HUES64 (cell line): ENCODE results near the gene EFTUD2.

Experiments used
- H3K27ac ChIP-seq: 2 replicates; pipeline ENCODE4 v1.7.0; 2013; ENCODE audit warnings: low read depth, low read length, inconsistent platforms
- H3K27me3 ChIP-seq: 2 replicates; pipeline ENCODE4 v1.6.1; 2013; ENCODE audit warnings: mild to moderate bottlenecking, low read length; ENCODE audit not compliant: insufficient read depth
- H3K36me3 ChIP-seq: 2 replicates; pipeline ENCODE4 v1.6.1; 2013; ENCODE audit warnings: mild to moderate bottlenecking, low read length; ENCODE audit not compliant: insufficient read depth
- H3K4me1 ChIP-seq: 2 replicates; pipeline ENCODE4 v1.6.1; 2013; ENCODE audit warnings: mild to moderate bottlenecking, low read length, moderate library complexity; ENCODE audit not compliant: insufficient read depth
- H3K4me3 ChIP-seq: 2 replicates; pipeline ENCODE4 v1.5.1; 2013; ENCODE audit warnings: mild to moderate bottlenecking, low read length, moderate library complexity
- H3K9ac ChIP-seq: 2 replicates; pipeline ENCODE4 v1.6.1; 2013; ENCODE audit warnings: mild to moderate bottlenecking, low read depth, low read length
- H3K9me3 ChIP-seq: 2 replicates; pipeline ENCODE4 v1.6.1; 2013; ENCODE audit warnings: low read depth, low read length; ENCODE audit not compliant: insufficient read depth
- WGBS: fragments of 150-250, 120-280 bp; methylation state at CpG from one replicate; pipeline ENCODE4 v1.1.7; 2013; ENCODE audit warnings: missing lambda C conversion rate; 5-methylcytosine and 5-hydroxymethylcytosine counted together

The EFTUD2 gene

DNA sequence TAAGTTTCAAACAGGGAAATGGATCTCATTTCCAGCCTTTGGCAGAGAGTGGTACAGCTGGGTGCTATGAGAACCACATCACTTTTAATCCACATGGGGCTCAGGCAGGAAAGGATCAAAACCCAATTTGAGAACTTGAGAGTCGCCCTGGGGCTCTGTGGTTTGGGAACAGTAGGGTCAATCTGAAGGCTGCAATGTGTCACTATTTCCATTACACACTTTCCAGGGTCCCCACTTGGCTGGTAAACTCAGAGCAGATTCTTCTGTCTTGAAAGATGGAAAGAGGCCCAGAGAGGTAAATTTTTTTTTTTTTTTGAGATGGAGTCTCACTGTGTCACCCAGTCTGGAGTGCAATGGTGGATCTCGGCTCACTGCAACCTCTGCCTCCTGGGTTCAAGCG is 58.3 kb downstream of the EFTUD2 start:
- 92% methylated on average over 3 of the region's 3 CpGs for WGBS
- Histone ChIP-seq H3K4me1 (peaks cover 25% of the 10 kb centered on the region; the same call in 1 of the 2 replicates), H3K27ac (no peak overlapping the region)

GRCh38 chr17:44840274-44840673 is 59.0 kb downstream of the EFTUD2 start:
- Histone ChIP-seq H3K36me3 (no peaks in the 10 kb centered on the region), H3K4me3 (no peak overlapping the region)
- WGBS = 88% methylated on average over 4 of the region's 4 CpGs

More for the DNA sequence above, 58.3 kb downstream of the EFTUD2 start:
- no peaks in the 10 kb centered on the region for H3K9me3 ChIP-seq
- H3K4me3 ChIP-seq = no peak overlapping the region
- H3K27me3 ChIP-seq = no peaks in the 10 kb centered on the region
- H3K9ac ChIP-seq = no peak overlapping the region
- no peaks in the 10 kb centered on the region for H3K36me3 ChIP-seq

DNA sequence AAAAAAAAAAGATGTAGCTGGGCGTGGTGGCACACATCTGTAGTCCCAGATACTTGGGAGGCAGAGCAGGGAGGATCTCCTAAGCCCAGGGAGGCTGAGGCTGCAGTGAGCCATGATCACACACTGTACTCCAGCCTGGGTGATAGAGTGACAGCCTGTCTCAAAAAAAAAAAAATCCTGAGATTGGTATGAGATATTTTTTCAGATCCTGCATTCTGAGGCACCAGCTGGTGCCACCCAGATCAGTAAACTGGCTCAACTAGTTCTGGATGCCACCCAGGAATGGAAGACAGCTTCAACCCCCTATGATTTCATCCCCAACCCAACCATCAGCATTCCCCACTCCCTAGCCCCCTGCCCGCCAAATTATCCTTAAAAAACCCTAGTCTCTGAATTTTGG is 62.0 kb downstream of the EFTUD2 start:
- H3K9ac ChIP-seq = no peak overlapping the region
- no peaks in the 10 kb centered on the region for H3K9me3 ChIP-seq
- no peaks in the 10 kb centered on the region for H3K36me3 ChIP-seq
- 79% methylated on average over 2 of the region's 2 CpGs for WGBS
- H3K27ac ChIP-seq = no peak overlapping the region
- no peaks in the 10 kb centered on the region for H3K27me3 ChIP-seq
- no peak overlapping the region for H3K4me3 ChIP-seq
- peaks cover 11% of the 10 kb centered on the region for H3K4me1 ChIP-seq

More at GRCh38 chr17:44840274-44840673, 59.0 kb downstream of the EFTUD2 start:
- Histone ChIP-seq H3K9ac (no peak overlapping the region), H3K27me3 (no peaks in the 10 kb centered on the region), H3K4me1 (peaks cover 25% of the 10 kb centered on the region; the same call in 1 of the 2 replicates), H3K27ac (no peak overlapping the region), H3K9me3 (no peaks in the 10 kb centered on the region)

- 69% methylated on average over 5 of the region's 5 CpGs for WGBS
- Histone ChIP-seq H3K9ac (no peak overlapping the region), H3K4me3 (no peak overlapping the region), H3K4me1 (peaks cover 26% of the 10 kb centered on the region), H3K36me3 (no peaks in the 10 kb centered on the region), H3K9me3 (no peaks in the 10 kb centered on the region), H3K27me3 (no peaks in the 10 kb centered on the region), H3K27ac (no peak overlapping the region; the same call in 1 of the 2 replicates)
Measured at GRCh38 chr17:44832805-44833204, 66.4 kb downstream of the EFTUD2 start.

DNA sequence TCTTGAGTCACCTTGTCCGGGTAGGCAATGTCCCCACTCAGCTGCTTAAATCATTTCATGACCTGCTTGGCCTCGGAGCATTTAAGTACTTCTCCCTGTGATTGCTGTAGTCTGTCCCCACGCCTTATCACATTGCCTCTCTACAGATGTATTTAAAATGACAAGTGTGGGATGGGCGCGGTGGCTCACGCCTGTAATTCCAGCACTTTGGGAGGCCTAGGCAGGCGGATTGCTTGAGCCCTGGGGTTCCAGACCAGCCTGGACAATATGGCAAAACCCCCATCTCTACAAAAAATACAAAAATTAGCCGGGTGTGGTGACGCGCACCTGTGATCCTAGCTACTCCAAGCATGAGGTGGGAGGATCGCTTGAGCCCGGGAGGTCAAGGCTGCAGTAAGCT is 67.9 kb downstream of the EFTUD2 start:
- no peaks in the 10 kb centered on the region for H3K27me3 ChIP-seq
- 69% methylated on average over 12 of the region's 12 CpGs for WGBS
- no peaks in the 10 kb centered on the region for H3K9me3 ChIP-seq
- no peaks in the 10 kb centered on the region for H3K36me3 ChIP-seq
- H3K4me3 ChIP-seq = peak overlapping the region; percentile 99
- H3K4me1 ChIP-seq = peaks cover 30% of the 10 kb centered on the region
- H3K27ac ChIP-seq = peak overlapping the region; percentile 93; the same call in 1 of the 2 replicates
- peak overlapping the region; percentile 99 for H3K9ac ChIP-seq

DNA sequence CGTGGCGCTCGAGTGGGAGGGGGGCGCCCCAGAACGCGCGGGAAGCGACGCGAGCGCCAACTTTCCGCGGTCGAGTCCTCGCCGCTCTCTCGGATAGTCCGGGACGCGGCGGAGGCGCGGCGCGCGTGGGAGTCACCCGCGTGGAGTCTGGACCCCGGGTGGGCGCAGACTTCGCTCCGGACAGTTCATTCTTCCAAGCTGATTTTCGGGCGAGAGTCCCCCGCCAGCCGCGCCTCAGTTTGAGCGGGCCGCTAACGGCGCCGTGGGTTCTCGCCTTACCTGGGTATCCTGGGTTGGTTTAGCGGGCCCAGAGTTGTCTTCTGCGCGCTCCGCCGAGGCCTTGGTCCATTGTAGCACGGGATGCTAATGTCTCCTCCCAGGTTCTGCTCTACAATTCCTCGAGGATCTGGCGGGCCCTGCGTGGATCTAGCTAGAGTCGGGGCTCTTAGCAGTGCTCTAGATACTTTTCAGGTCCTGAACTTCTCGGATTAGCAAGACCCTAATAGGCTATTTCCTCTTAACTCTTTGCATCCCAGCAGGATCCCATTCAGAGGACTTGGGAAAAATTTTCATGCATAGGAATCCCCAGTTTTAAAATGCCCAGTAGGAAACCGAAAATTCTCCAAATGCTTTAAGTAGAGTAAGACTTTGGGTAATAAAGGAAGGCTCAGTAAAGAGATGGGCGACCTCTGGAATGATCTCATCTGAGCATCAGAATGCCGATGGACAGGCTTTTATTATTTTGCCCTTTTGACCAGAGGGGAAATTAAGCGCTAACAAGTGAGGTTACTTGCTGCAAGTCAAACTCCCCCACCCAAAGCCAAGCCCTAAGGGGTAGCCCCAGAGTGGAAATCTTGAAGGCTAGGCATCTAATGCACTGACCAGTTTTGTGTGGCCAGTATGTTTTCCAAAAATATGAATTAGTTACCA is 68.6 kb downstream of the EFTUD2 start:
- 0 out of 2 replicates have a peak, but pooled peaks cover 2% of the 10 kb centered on the region for H3K36me3 ChIP-seq
- H3K27ac ChIP-seq = peak overlapping the region; percentile 93
- H3K9me3 ChIP-seq = no peaks in the 10 kb centered on the region
- peak overlapping the region; percentile 99 for H3K9ac ChIP-seq
- H3K4me3 ChIP-seq = peak overlapping the region; percentile 99
- H3K27me3 ChIP-seq = no peaks in the 10 kb centered on the region
- under 1% methylated on average over 58 of the region's 58 CpGs for WGBS
- H3K4me1 ChIP-seq = peaks cover 30% of the 10 kb centered on the region

DNA sequence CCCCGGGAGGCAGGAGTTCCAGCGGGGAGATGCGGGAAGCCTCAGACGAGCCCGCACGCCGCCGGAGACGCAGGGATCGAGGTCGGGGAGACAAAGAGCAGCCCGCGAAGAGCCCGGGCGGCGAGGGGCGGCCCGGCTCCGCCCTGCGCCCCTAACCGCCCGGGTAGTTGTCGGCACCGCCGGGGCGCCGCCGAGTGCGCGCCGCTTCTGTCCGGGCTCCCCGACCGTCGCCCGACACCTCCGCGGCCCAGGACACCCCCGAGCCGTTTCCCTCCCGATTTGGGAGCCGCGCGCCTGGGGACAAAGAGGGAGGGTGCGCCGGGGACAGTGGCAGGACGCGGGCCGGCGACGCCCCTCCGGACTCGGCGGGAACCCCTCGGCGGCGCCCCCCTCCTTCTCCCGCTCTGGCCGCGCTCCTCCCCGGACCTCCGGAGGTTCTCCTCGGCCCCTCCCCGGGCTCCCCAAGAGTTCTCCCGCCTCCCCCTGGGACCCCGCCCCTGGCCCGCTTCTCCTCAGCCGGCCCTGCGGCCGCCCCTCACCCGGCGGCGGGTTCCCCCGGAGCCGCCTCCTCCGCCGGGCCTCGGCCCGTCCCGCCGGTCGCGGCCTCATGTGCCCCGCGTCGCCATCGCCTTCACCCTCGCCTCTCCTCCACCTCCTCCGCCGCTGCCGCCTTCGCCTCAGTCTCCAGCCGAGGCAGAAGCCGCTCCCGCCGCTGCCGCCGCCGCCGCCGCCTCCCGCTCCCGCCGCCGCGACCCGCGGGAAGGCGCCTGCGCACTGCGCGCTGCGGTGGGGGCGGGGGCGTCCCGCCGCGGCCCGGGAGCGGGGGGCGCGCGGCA is 69.5 kb downstream of the EFTUD2 start, which contains the start of gene GJC1:
Gene GJC1, minus strand, starts transcription at position 765 of the 836 bp plus-strand sequence. CDS start 24,470 bp downstream, outside the sequence.
- peak within 1 kb of the TSS; percentile 99 for H3K4me3 ChIP-seq
- peak within 1 kb of the TSS; percentile 99 for H3K9ac ChIP-seq
- H3K27me3 ChIP-seq = no peaks in the 10 kb centered on the region
- peak within 1 kb of the TSS; percentile 93 for H3K27ac ChIP-seq
- under 1% methylated on average over 123 of the region's 123 CpGs for WGBS
- H3K36me3 ChIP-seq = 0 out of 2 replicates have a peak, but pooled peaks cover 3% of the 10 kb centered on the region
- H3K9me3 ChIP-seq = no peaks in the 10 kb centered on the region
- H3K4me1 ChIP-seq = peaks cover 30% of the 10 kb centered on the region

- Histone ChIP-seq H3K27me3 (no peaks in the 10 kb centered on the region), H3K9me3 (no peaks in the 10 kb centered on the region)
Measured at GRCh38 chr17:44828919-44829522, 70.2 kb downstream of the EFTUD2 start.

GRCh38 chr17:44827863-44828262 is 71.4 kb downstream of the EFTUD2 start:
- peak overlapping the region; percentile 99; the same call in 1 of the 2 replicates for H3K9ac ChIP-seq
- H3K4me1 ChIP-seq = peaks cover 29% of the 10 kb centered on the region
- H3K27ac ChIP-seq = no peak overlapping the region
- no peaks in the 10 kb centered on the region for H3K27me3 ChIP-seq
- H3K9me3 ChIP-seq = no peaks in the 10 kb centered on the region
- WGBS = no CpG with 5 or more reads among the region's 1 CpG
- H3K4me3 ChIP-seq = peak overlapping the region; percentile 99
- H3K36me3 ChIP-seq = peaks cover 4% of the 10 kb centered on the region; the same call in 1 of the 2 replicates

More at GRCh38 chr17:44828919-44829522, 70.2 kb downstream of the EFTUD2 start:
- Histone ChIP-seq H3K4me1 (peaks cover 30% of the 10 kb centered on the region), H3K36me3 (0 out of 2 replicates have a peak, but pooled peaks cover 3% of the 10 kb centered on the region), H3K27ac (peak overlapping the region; percentile 93), H3K9ac (peak overlapping the region; percentile 99), H3K4me3 (peak overlapping the region; percentile 99)
- WGBS = under 1% methylated on average over 21 of the region's 21 CpGs

DNA sequence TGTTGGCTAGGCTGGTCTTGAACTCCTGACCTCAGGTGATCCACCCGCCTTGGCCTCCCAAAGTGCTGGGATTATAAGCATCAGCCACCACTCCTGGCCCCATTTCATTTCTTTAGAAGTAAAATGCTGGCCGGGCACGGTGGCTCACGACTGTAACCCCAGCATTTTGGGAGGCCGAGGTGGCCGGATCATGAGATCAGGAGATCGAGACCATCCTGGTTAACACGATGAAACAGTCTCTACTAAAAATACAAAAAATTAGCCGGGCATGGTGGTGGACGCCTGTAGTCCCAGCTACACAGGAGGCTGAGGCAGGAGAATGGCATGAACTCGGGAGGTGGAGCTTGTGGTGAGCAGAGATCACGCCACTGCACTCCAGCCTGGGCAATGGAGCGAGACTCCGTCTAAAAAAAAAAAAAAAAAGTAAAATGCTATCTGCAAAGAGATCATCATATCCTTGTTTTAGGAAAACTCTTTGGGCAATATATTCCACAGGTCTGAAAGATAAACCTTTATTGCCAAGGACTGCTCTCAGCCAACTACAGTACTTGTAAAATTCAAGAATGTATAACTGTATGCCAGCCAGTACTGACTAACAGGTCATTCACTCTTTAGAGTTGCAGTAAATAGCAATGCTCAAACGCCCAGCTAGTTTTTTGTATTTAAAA is 73.0 kb downstream of the EFTUD2 start:
- peaks cover 5% of the 10 kb centered on the region; the same call in 1 of the 2 replicates for H3K36me3 ChIP-seq
- 94% methylated on average over 14 of the region's 15 CpGs for WGBS
- no peaks in the 10 kb centered on the region for H3K27me3 ChIP-seq
- H3K9me3 ChIP-seq = no peaks in the 10 kb centered on the region
- no peak overlapping the region for H3K27ac ChIP-seq
- H3K4me3 ChIP-seq = no peak overlapping the region
- peaks cover 16% of the 10 kb centered on the region; the same call in 1 of the 2 replicates for H3K4me1 ChIP-seq
- H3K9ac ChIP-seq = no peak overlapping the region
